PFSK-1 (cell line): Measurements from ENCODE around the gene GRK1.

Source experiments
- POLR2AphosphoS5 ChIP-seq: IDR thresholded peaks from 2 replicates; pipeline ENCODE4 v1.6.1; 2012; ENCODE audit warnings: low read depth, mild to moderate bottlenecking, control low read depth, low read length, moderate library complexity
- TF ChIP-seq, protein P1 (sequence below), 2 experiments: IDR thresholded peaks; 2 replicates each; pipeline versions ENCODE4 v1.6.1 to v1.8.0; 2011 to 2012; ENCODE audit warnings: low read depth in 2 of 2, low read length in 2 of 2, control low read depth in 1 of 2, inconsistent platforms in 1 of 2, mild to moderate bottlenecking in 1 of 2, moderate library complexity in 1 of 2; ENCODE audit not compliant: insufficient read depth in 1 of 2

DNA sequence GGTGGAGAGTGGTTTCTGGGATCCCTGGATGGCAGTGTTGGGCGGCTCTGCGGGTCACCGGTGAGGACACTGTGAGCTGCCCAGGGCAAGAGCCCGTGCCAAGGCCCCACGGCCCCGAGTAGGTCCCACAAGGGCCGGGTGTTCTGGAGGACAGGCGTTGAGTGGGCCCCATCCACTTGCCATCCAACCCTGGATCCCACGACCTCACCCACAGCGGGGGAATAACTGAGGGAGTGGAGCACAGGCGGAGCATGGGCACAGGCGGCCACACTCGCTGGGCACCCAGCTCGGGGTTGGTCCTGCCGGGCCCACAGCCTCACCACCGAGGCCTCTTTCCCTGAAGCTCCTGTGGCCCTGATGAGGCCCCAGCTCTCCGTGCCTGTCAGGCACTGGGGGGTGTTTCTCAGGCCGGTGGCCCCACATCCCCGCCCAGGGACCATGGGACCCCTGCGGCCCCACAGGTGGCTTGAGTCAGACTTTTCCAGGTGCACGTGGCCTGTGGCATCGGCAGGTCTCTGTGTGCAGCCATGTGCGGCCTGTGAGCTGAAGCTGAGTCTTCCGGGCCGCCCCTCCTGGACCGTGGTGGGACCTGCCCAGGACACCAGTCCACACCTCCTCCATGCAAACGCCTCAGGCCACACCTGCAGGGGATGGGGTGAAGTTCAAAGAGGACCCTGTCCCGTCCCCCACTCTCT is 108.6 kb downstream of the GRK1 start:
- TF ChIP-seq POLR2AphosphoS5, result no peak
- TF ChIP-seq, protein P1, sequence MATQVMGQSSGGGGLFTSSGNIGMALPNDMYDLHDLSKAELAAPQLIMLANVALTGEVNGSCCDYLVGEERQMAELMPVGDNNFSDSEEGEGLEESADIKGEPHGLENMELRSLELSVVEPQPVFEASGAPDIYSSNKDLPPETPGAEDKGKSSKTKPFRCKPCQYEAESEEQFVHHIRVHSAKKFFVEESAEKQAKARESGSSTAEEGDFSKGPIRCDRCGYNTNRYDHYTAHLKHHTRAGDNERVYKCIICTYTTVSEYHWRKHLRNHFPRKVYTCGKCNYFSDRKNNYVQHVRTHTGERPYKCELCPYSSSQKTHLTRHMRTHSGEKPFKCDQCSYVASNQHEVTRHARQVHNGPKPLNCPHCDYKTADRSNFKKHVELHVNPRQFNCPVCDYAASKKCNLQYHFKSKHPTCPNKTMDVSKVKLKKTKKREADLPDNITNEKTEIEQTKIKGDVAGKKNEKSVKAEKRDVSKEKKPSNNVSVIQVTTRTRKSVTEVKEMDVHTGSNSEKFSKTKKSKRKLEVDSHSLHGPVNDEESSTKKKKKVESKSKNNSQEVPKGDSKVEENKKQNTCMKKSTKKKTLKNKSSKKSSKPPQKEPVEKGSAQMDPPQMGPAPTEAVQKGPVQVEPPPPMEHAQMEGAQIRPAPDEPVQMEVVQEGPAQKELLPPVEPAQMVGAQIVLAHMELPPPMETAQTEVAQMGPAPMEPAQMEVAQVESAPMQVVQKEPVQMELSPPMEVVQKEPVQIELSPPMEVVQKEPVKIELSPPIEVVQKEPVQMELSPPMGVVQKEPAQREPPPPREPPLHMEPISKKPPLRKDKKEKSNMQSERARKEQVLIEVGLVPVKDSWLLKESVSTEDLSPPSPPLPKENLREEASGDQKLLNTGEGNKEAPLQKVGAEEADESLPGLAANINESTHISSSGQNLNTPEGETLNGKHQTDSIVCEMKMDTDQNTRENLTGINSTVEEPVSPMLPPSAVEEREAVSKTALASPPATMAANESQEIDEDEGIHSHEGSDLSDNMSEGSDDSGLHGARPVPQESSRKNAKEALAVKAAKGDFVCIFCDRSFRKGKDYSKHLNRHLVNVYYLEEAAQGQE (IDR thresholded peaks at IDR 0.05; ENCODE audit: insufficient read depth in 1 of 2, low read depth in 2 of 2, low read length in 2 of 2), result no peak
